GM21825 (cell line): ENCODE data around the gene ZHX3.
A peak's percentile ranks its signal among the peaks of the same experiment; 100 is the strongest.
"Not testable (repeated sequence)": the region's sequence is repeated elsewhere in the genome, so short reads cannot be mapped to it uniquely, and the experiment has no call there.

Source experiments
- ATAC-seq: cut with Tn5 transposase; IDR thresholded peaks from one replicate; pipeline ENCODE4 v1.9.1; 2021; ENCODE audit warnings: mild to moderate bottlenecking, moderate library complexity; ENCODE audit not compliant: unreplicated experiment

Gene ZHX3

GRCh38 chr20:41261260-41261659 is 56.3 kb downstream of the ZHX3 start:
- ATAC-seq, result no peak

- ATAC-seq, result no peak
These were observed 56.8 kb downstream of the ZHX3 start for GRCh38 chr20:41260734-41261220.

GRCh38 chr20:41259309-41259708 is 58.2 kb downstream of the ZHX3 start:
- no peak for ATAC-seq

DNA sequence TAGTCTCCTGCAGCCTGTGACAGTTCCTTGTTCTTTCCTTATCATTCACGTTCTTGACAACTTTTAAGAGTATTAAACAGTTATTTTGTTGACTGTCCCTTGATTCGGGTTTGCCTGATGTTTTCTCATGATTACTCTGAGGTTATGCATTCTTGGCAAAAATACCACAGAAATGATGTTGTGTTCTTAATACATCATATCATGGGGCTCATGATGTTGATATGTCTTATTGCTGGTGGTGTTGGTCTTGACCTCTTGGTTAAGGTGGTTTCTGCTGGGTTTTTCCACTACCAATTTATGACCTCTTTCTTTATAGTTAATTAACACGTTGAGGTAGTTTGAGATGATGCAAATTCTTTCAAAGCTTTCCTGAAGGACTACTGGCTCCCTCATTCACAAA is 59.1 kb downstream of the ZHX3 start:
- ATAC-seq, result no peak

DNA sequence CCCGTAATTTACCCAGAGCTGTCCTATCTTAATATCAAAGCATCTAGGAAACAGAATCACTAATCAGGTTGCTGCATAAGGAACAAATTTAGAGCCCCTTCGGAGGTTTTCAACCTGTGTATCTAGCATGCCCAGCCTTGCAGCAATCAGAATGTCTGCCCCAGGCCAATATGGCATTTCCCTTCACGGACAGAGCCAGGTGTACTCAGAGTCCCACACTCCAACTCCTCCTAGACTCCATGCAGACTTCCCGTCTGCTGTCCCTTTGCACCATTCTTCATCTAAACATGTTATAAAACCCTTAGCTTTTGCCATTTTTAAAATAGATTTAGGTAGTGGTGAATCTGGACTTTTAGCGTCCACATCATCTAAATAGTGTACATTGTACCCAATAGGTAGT is 61.0 kb downstream of the ZHX3 start:
- ATAC-seq, result no peak

GRCh38 chr20:41255655-41256054 is 61.9 kb downstream of the ZHX3 start:
- ATAC-seq, result no peak

GRCh38 chr20:41249411-41250281 is 67.9 kb downstream of the ZHX3 start:
- ATAC-seq, result peak; percentile 63

DNA sequence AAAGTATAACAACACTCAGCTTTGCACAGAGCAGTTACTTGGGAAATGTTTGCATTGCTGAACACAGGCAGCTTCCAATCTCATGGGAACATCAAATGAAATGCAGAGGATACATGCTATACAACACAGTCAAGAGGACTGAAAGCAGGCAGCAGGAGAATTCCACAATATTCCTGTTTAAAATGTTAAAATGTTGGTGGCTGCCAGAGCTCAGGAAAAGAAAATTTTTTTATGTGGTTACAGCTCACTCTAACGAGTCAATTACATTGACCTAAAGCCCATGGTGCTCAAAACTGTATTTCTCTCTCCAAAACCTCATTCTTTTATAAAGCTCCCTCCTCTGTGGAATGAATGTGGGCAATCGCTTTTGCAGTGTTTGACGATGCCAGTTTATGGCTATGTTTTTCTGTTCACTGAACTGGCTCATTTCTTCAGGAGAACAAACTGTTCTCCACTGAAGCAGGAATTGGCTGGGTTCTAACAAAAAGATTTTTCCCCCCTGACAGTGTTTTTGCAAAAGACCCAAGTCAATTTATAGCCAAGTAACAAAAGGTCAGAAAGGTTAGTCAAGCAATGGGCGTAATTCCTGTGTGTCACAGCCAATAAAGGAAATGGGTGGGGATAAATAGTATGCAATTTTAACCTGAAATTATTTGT is 69.0 kb downstream of the ZHX3 start:
- ATAC-seq, result no peak

- ATAC-seq, result no peak
These were observed 69.8 kb downstream of the ZHX3 start for GRCh38 chr20:41247523-41248367.

- ATAC-seq, result no peak
These were observed 72.3 kb downstream of the ZHX3 start for GRCh38 chr20:41245086-41245707.

- ATAC-seq, result no peak
These were observed 74.7 kb downstream of the ZHX3 start for GRCh38 chr20:41242807-41243206.

- no peak for ATAC-seq
These were observed 75.2 kb downstream of the ZHX3 start for GRCh38 chr20:41242352-41242751.

GRCh38 chr20:41237233-41237632 is 80.3 kb downstream of the ZHX3 start:
- ATAC-seq, result not testable (repeated sequence)

- not testable (repeated sequence) for ATAC-seq
These were observed 80.7 kb downstream of the ZHX3 start for GRCh38 chr20:41236818-41237217.

DNA sequence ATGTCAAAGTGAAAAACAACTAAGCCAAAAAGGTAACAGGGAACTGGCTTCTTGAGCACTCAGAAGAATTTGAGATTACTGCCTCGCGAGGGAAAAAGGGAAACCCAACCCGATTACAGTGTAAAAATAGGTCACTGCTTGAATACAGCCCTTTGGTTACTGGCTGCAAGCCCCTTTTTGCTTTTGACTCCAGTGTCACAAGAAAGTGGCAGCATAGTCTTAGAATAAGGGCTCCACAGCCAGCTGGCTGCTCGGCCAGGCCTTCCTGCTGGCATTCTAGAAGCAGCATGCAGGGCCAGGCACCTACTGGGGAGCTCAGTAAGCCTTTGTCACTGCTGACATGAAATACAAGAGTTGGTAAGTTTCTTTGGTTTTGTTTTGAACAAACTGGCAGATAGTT is 83.0 kb downstream of the ZHX3 start:
- ATAC-seq, result no peak

GRCh38 chr20:41234041-41234440 is 83.5 kb downstream of the ZHX3 start:
- ATAC-seq, result no peak

DNA sequence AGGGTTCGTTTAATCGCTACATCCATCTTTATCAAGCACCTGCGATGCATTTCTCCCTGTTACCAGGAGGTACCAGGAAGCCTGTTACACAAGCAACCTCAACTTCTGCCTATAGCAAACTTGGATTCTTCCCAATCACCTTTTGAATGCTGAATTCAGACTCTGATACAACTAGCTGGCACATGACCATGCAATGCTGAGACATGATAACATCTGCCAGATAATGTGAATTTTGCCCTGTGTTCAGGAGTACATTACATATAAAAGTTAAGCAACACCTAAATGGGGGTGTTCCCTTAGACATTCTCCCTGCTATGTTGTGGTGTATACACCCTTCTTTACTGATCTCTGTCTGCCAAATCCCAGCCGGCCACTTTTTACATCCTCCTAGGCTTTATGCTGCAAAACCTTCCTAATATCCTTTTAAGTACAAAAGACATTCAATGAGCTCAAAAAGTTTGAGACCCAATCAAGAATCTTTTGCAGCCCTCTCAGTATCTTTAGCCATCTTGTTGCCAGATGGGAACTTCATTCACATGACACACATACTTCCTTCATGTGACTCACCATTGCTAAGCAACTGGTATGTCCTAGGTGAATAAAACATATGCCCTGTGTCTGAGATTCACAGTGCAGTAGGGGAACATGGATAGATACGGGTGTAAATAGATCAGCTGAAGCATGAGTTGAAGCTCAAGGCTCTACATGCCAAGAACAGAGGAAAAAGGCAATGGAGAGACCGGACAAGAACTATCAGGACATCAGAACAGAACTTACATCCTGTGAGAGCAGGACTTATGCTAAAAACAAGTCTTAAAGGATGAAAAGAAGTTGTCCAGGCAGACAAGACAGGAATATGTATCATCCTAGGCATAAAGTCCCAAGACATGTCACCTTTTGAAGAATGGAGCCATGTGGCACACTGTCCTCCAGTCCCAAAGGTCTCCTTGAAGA is 84.3 kb downstream of the ZHX3 start:
- no peak for ATAC-seq

GRCh38 chr20:41231136-41231535 is 86.4 kb downstream of the ZHX3 start:
- ATAC-seq, result no peak

DNA sequence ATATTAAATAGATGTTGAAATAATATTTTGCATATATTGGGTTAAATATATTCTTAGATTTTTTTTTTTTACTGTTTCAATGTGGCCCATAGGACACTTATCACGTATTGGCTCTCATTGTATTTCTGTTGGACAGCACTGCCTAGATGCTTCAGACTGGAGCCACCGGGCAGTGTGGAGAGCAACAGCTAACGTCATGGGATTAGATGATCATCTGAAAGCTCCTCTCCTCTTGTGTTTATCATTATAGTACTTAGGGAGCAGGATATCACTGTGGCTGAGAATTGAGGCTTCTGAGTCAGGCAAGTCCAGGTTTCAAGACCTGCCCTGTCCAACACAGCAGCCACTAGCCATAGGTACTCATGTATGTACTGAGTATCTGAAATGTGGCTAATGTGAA is 87.4 kb downstream of the ZHX3 start:
- ATAC-seq, result no peak

- ATAC-seq, result no peak
These were observed 88.3 kb downstream of the ZHX3 start for GRCh38 chr20:41229259-41229658.
